PC-9 (cell line): ENCODE data around the gene SGCE. TPM values are rescaled to one million over a fixed set of nuclear protein-coding genes. Genes with fewer than 3 reads are reported as not detected.

Experiments
- BruUV-seq: library from RNA; stranded (reverse); fragments of 400-500 nt; replicated peaks from 2 replicates; lab custom pipeline; 2021; lab: Mats Ljungman, UMichigan
- CTCF ChIA-PET: fragments of 300-600 bp; sonication (Branson Sonifier 250); formaldehyde crosslinking; loops from one replicate; lab custom pipeline; 2022; ENCODE audit warnings: antibody characterized with exemption; lab: Charles Lee
- POLR2A ChIA-PET: fragments of 300-600 bp; sonication (Branson Sonifier 250); formaldehyde crosslinking; loops from one replicate; lab custom pipeline; 2022; ENCODE audit warnings: antibody characterized with exemption; ENCODE audit not compliant: unreplicated experiment; lab: Charles Lee
- DNase-seq, 2 experiments: peaks; one replicate each; pipeline versions ENCODE4 v3.0.0 to v3.0.0-alpha.2; 2015 to 2022; ENCODE audit warnings: mixed read lengths in 1 of 2
- H2AFZ ChIP-seq: fragments of 200-600 bp; sonication (generic); 2 replicates; pipeline ENCODE4 v1.8.1; 2017; ENCODE audit warnings: antibody characterized with exemption
- H3F3A ChIP-seq: fragments of 200-600 bp; sonication (generic); 2 replicates; pipeline ENCODE4 v1.8.1; 2017; ENCODE audit warnings: antibody characterized with exemption, mild to moderate bottlenecking, low read depth; ENCODE audit not compliant: insufficient read depth
- H3K27ac ChIP-seq: fragments of 200-600 bp; sonication (generic); 2 replicates; pipeline ENCODE4 v1.6.1; 2016; ENCODE audit warnings: mixed run types
- H3K27me3 ChIP-seq: fragments of 200-600 bp; sonication (generic); 2 replicates; pipeline ENCODE4 v1.6.1; 2016; ENCODE audit warnings: low read depth, mixed run types; ENCODE audit not compliant: insufficient read depth
- H3K36me3 ChIP-seq: fragments of 200-600 bp; sonication (generic); 2 replicates; pipeline ENCODE4 v1.6.1; 2016; ENCODE audit warnings: low read depth, mixed run types
- H3K4me1 ChIP-seq: fragments of 200-600 bp; sonication (generic); replicated peaks from 2 replicates; pipeline ENCODE4 v1.6.1; 2016; ENCODE audit warnings: mixed run types; ENCODE audit not compliant: insufficient read depth
- H3K4me2 ChIP-seq: fragments of 200-600 bp; sonication (generic); 2 replicates; pipeline ENCODE4 v1.6.1; 2017; ENCODE audit warnings: mixed run types
- H3K4me3 ChIP-seq: fragments of 200-600 bp; sonication (generic); 2 replicates; pipeline ENCODE4 v1.6.1; 2016; ENCODE audit warnings: mixed run types
- H3K79me2 ChIP-seq: fragments of 200-600 bp; sonication (generic); 2 replicates; pipeline ENCODE4 v1.6.1; 2017; ENCODE audit warnings: low read depth, mixed run types
- H3K9me2 ChIP-seq: fragments of 200-600 bp; sonication (generic); 2 replicates; pipeline ENCODE4 v1.8.1; 2017; ENCODE audit warnings: mild to moderate bottlenecking; ENCODE audit not compliant: insufficient read depth
- H3K9me3 ChIP-seq: fragments of 200-600 bp; sonication (generic); 2 replicates; pipeline ENCODE4 v1.8.1; 2016; ENCODE audit warnings: low read depth; ENCODE audit not compliant: insufficient read depth
- H4K20me1 ChIP-seq: fragments of 200-600 bp; sonication (generic); 2 replicates; pipeline ENCODE4 v1.8.1; 2017; ENCODE audit not compliant: insufficient read depth
- CTCF ChIP-seq: fragments of 200-600 bp; sonication (generic); conservative IDR thresholded peaks from 2 replicates; pipeline ENCODE4 v1.6.1; 2017; ENCODE audit warnings: mixed run types, antibody characterized with exemption, mild to moderate bottlenecking, moderate library complexity
- EZH2 ChIP-seq: fragments of 200-600 bp; sonication (generic); IDR thresholded peaks from 2 replicates; pipeline ENCODE4 v1.8.0; 2017; ENCODE audit warnings: antibody characterized with exemption, low read depth
- intact Hi-C: fragments of 100-400 bp; cut with micrococcal nuclease; formaldehyde crosslinking; loops from one replicate; pipeline ENCODE4 v1.10.0; 2022; ENCODE audit not compliant: unreplicated experiment
- total RNA-seq: library from RNA; stranded (reverse); gene quantifications from 2 replicates; pipeline ENCODE4 v1.2.3, GENCODE V29; 2021

The SGCE gene
- total RNA-seq, 1 experiment from 2014 or later = 37.7 TPM

DNA sequence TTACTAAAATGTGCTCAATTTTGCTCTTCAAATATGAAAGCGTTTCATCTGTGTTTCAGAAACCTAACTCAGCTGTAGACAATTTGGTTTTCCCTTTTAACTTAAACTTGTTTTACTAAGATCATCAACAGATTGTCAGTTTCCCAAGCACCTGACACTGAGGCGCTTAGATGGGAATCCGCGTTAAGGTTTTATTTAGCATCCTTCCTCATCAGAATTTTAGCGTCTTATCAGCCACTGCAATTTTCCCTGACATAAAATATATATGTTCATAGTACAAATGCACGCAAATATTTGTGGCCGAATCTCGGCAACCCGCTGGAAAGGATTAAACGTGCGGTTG is 1.2 kb downstream of the SGCE start:
- ChIA-PET CTCF (no interaction called here), POLR2A (no interaction called here)
- Histone ChIP-seq H3K27ac (no peak overlapping the region), H3K4me3 (peak overlapping the region; percentile 94), H3K4me1 (peaks cover 19% of the 10 kb centered on the region), H3F3A (peaks cover 18% of the 10 kb centered on the region), H3K9me2 (no peaks in the 10 kb centered on the region), H2AFZ (peak overlapping the region; percentile 97), H3K79me2 (peaks cover 16% of the 10 kb centered on the region), H3K4me2 (peak overlapping the region; percentile 83), H3K36me3 (no peaks in the 10 kb centered on the region), H4K20me1 (no peaks in the 10 kb centered on the region), H3K9me3 (no peaks in the 10 kb centered on the region; the same call in 1 of the 2 replicates), H3K27me3 (no peaks in the 10 kb centered on the region)
- intact Hi-C loops = loop anchor here (2.0 to 10.0 kb wide), 7 partner anchors 43 to 590 kb away; no protein-coding TSS in a partner anchor
- no peak for DNase-seq
- no peak for TF ChIP-seq EZH2
- no peak for TF ChIP-seq CTCF
- no TSS peak for BruUV-seq

DNA sequence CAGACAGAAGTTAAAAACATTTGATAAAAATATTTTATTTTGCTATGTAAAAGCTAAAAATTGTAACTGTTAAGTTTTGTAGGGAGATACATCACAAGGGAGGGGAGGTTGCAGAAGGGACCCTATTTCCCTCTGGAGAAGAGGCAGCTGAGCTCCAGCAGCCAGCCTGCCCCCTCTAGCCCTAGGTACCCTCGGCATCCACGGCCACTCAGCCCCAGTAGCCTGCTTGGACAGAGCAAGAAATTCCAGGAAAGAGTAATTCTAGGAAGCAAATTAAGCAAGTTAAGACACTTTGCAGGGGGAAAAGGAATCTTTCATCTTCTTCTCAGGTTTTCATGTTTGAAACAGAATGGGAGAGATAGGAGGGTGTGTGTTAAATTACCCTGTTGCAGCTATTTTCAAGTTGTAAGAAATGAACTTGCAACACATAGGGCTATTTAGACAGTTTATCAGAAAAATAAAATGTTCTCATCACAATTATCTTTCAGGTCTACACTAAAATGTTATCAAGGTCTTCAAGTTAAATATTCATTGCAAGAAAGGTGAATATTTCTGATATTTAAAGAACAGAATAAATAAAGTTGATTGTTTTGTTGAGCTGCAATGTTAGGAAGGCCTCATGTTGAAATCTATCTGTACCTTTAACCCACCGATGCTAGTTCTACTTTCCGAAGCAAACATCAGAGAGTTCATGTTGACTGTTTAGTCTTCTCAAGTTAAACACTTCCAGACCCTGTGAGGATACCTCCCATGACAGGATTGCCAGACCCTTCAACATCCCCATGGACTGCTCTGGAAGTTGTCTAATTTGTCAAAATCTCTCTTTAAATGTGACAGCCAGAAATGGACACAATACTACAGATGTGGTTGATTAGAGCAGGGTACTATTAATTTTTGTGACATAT is 5.5 kb downstream of the SGCE start:
- Histone ChIP-seq H3K79me2 (peaks cover 16% of the 10 kb centered on the region), H2AFZ (no peak overlapping the region), H3K9me3 (no peaks in the 10 kb centered on the region), H4K20me1 (no peaks in the 10 kb centered on the region), H3K4me2 (no peak overlapping the region), H3K36me3 (no peaks in the 10 kb centered on the region), H3F3A (no peaks in the 10 kb centered on the region), H3K27ac (no peak overlapping the region), H3K27me3 (no peaks in the 10 kb centered on the region), H3K4me3 (no peak overlapping the region), H3K4me1 (peaks cover 19% of the 10 kb centered on the region), H3K9me2 (no peaks in the 10 kb centered on the region)
- TF ChIP-seq EZH2 (no peak), CTCF (no peak)
- ChIA-PET POLR2A (interaction anchor here (0.7 kb wide), 1 partner anchor 18 kb away, joined by 4 read pairs; no protein-coding TSS in a partner anchor), CTCF (no interaction called here)
- no peak for DNase-seq
- intact Hi-C loops = loop anchor here (10.0 kb wide), 2 partner anchors 394 to 594 kb away; no protein-coding TSS in a partner anchor
- BruUV-seq = no TSS peak

DNA sequence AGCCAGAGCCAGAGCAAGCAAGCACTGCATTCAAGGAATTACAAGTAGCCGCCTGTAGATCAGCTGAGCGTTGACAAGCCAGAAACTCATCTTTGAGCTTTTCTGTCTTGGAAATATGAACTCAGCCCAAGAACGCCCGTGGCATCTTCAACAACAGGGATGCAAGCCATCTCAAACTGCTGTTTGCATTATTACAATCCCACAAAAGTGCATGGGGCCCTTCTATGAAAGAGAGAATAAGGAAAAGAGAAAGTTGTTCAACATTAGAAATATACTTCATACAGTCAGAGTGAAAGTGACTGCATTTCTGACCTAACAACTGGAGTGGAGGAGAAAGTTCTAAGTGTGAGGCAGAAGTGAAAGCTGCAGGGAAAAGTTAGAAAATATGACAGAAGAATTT is 6.5 kb downstream of the SGCE start:
- DNase-seq = no peak
- Histone ChIP-seq H2AFZ (no peak overlapping the region), H3K9me3 (no peaks in the 10 kb centered on the region), H3K4me3 (no peak overlapping the region), H3K4me2 (no peak overlapping the region), H3K4me1 (peaks cover 16% of the 10 kb centered on the region), H3K27me3 (no peaks in the 10 kb centered on the region), H3K36me3 (no peaks in the 10 kb centered on the region), H3K27ac (no peak overlapping the region), H3K79me2 (peaks cover 12% of the 10 kb centered on the region), H3F3A (no peaks in the 10 kb centered on the region), H3K9me2 (no peaks in the 10 kb centered on the region), H4K20me1 (no peaks in the 10 kb centered on the region)
- CTCF ChIA-PET = no interaction called here
- intact Hi-C loops = no loop called here
- TF ChIP-seq EZH2 (no peak), CTCF (no peak)
- no TSS peak for BruUV-seq
- POLR2A ChIA-PET = interaction anchor here (0.7 kb wide), 1 partner anchor 17 kb away, joined by 4 read pairs; no protein-coding TSS in a partner anchor
